Measurements from ENCODE around the gene TSC22D3.
"Not testable (repeated sequence)": the region's sequence is repeated elsewhere in the genome, so short reads cannot be mapped to it uniquely, and the experiment has no call there.

The TSC22D3 gene

DNA sequence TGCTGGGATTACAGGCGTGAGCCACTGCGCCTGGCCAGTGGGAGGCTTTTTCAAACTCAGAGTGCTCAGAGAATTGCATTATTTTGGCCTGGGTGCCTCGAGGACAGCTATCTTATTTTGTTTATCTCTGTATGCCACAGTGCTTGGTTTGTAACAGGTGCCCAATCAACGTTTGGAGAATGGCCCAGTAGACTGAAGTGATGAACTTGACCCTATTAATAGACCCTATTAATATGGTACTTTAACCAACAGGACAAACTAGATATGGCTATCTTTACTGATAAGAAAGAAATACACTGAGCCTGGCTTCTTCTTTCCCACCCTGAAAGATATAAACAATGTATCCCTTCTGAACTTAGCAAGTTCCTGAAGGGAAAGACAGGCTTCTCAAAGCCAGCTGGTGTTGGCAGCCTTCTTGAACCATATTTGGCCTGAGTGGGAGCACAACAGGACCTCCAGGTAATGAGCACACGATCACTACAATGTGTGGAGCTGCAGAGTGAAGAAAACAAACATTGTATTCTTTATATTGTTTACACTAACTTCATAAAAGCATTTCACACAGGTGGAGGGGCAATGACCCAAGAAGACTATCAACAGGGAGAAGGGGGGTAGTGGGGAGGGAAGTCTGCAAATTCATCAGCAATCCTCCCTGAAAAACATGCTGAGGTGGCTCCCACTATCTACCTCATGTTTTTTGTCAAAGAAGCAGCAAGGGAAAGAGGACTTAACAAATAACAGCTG lies 105.5 kb downstream of the TSC22D3 start:
- TF ChIP-seq, protein P1, sequence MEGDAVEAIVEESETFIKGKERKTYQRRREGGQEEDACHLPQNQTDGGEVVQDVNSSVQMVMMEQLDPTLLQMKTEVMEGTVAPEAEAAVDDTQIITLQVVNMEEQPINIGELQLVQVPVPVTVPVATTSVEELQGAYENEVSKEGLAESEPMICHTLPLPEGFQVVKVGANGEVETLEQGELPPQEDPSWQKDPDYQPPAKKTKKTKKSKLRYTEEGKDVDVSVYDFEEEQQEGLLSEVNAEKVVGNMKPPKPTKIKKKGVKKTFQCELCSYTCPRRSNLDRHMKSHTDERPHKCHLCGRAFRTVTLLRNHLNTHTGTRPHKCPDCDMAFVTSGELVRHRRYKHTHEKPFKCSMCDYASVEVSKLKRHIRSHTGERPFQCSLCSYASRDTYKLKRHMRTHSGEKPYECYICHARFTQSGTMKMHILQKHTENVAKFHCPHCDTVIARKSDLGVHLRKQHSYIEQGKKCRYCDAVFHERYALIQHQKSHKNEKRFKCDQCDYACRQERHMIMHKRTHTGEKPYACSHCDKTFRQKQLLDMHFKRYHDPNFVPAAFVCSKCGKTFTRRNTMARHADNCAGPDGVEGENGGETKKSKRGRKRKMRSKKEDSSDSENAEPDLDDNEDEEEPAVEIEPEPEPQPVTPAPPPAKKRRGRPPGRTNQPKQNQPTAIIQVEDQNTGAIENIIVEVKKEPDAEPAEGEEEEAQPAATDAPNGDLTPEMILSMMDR (conservative IDR thresholded peaks at IDR 0.05; ENCODE audit: low read depth, low read length), result no peak
- no peak overlapping the region for H3K4me3 ChIP-seq (ENCODE audit: low read depth, low read length)
- no peak for DNase-seq (ENCODE audit: low read depth)

DNA sequence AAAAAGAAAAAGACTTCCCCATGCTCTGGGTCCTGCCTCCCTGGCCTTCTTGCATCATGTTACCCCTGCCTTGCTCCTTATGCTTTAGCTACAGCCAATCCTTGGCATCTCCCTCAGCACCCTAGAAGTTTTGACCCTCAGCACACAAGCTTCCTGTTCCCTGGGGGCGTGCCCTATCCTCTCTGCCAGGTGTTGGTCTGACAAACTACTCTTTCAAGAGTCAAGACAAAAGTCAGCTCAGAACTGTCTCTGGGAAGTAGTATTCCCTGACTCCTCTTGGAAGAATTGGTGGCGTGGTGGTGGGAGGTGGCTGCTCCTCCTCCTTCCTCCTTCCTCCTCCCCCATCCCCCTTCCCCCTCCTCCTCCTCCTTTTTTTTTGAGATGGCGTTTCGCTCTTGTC lies 106.3 kb downstream of the TSC22D3 start:
- TF ChIP-seq, protein P1 (conservative IDR thresholded peaks at IDR 0.05; ENCODE audit: low read depth, low read length), result no peak
- H3K4me3 ChIP-seq (ENCODE audit: low read depth, low read length), result no peak overlapping the region
- no peak for DNase-seq (ENCODE audit: low read depth)

DNA sequence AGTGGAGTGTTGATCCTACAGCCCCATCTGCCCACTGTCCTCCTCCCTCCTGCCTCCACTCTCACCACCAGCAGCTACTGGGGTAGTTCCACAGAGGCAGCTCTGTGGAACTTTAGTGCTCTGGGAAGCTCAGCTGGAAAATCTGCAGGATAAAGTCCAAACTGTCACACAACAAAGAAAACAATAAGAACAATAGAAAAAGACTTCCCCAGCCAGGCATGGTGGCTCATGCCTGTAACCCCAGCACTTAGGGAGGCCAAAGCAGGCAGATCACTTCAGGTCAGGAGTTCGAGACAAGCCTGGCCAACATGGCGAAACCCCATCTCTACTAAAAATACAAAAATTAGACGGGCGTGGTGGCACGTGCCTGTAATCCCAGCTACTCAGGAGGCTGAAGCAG lies 106.9 kb downstream of the TSC22D3 start:
- not testable (repeated sequence) for H3K4me3 ChIP-seq (ENCODE audit: low read depth, low read length); DNase-seq (ENCODE audit: low read depth)

DNA sequence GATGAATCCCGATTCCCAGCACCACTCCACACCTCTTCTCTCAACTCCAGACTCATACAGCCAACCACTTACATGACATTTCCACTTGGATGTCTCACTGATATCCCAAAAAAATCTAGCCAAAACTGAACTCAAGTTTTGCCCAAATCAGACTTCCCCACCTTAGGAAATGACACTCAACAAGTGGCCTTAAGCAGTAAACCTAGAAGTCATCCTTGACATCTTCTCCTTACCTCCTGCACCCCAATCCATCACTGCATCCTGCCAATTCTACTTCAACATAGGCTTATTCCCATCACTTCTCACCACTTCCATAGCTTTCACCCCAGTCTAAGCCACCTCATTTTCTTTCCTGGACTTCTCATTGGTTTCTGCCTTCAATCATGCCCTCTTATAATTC lies 108.2 kb downstream of the TSC22D3 start:
- DNase-seq (ENCODE audit: low read depth), result no peak
- TF ChIP-seq, protein P1 (conservative IDR thresholded peaks at IDR 0.05; ENCODE audit: low read depth, low read length), result no peak

DNA sequence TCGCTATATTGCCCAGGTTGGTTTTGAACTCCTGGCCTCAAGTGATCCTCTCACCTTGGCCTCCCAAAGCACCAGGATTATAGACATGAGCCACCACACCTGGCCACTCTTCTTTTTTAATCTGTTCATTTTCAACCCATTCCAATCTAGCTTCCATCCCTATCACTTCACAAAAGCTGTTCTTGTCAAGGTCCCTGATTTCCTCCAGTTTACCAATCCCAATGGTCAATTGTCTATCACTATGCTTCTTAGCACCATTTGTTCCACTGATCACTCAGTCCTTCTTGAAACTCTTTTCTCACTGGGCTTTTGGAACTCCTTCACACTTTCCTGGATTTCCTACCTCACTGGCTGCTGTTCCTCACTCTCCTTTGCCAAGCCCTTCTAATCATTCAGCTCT lies 108.7 kb downstream of the TSC22D3 start:
- DNase-seq (ENCODE audit: low read depth), result no peak
- TF ChIP-seq, protein P1 (conservative IDR thresholded peaks at IDR 0.05; ENCODE audit: low read depth, low read length), result no peak
- no peak overlapping the region for H3K4me3 ChIP-seq (ENCODE audit: low read depth, low read length)

More for the DNA sequence above, 108.2 kb downstream of the TSC22D3 start:
- H3K4me3 ChIP-seq (ENCODE audit: low read depth, low read length), result no peak overlapping the region

All from choroid plexus epithelial cell (primary cell).